VCaP (cell line): ENCODE data around the gene COL6A3.

Source experiments
- H3K27ac ChIP-seq: fragments of 450-650 bp; 2 replicates; pipeline ENCODE4 v1.5.1; 2017
- CTCF ChIP-seq: fragments of 450-650 bp; conservative IDR thresholded peaks from 2 replicates; pipeline ENCODE4 v1.5.1; 2017; ENCODE audit warnings: mild to moderate bottlenecking, moderate library complexity

The COL6A3 gene

GRCh38 chr2:237327175-237327950 is 86.6 kb downstream of the COL6A3 start:
- no peak for TF ChIP-seq CTCF
- H3K27ac ChIP-seq, result no peak overlapping the region

DNA sequence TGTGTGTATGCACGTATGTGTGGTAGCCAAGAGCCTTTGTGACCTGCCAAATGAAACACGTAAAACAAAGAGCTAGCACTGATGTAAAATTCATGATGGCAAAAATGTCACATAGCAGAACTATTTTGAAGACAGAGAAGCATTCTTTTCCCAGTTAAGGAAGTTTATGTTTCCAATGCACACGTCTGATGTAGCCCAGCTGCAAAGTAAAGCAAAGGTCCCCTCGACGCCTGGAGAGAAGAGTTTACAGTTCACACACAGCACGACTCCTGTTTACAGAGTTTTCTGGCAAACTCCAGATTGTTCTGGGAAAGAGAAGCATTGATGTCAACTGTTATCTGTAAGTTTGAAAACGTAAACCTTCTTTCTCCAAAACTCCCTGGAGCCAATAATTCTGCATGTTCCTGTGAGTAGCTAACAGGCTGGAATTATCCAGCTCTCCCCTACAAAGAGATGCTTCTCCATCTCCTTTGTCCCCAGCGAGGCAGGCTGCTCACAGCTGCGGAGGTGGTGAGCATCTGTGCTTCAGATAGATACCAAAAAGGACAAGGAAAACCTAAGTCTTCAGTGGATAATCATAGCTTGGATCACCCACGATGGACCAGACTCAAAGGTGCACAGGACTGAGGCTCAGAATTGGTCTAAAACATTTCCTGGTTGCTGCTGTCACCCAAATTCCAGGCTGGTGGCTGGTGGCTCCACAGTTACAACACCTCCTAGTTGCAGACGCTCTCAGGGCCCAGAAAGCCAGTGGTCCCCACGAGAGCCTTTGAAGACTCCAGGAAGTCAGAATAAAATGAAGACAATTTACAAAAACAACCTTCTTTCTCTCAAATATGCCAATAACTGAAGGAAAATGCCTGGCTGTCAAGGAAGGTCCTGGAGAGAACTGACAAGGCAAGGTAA is 87.4 kb downstream of the COL6A3 start:
- H3K27ac ChIP-seq, result peak overlapping the region; percentile 34; the same call in 1 of the 2 replicates
- no peak for TF ChIP-seq CTCF

DNA sequence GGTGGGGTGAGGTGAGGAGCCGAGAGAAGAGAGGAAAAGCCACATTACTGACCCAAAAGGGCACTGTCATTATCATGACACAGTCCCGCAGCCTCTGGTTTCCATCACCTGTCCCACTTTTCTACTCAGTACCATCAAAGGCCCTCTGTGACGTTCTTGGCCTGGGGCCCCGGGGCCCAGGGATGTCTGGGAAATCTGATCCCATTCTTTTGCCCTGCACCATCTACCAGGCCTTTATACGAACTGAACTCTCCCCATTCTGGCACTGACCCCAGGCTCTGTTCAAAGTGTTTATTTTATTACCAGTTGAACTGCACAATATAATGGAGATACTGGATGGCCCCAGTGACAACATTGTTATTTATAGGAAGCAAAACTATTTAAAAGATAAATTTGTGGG is 89.1 kb downstream of the COL6A3 start:
- no peak for TF ChIP-seq CTCF
- H3K27ac ChIP-seq, result peak overlapping the region; percentile 34; the same call in 1 of the 2 replicates

GRCh38 chr2:237324405-237324831 is 89.5 kb downstream of the COL6A3 start:
- TF ChIP-seq CTCF, result no peak
- H3K27ac ChIP-seq, result no peak overlapping the region; the same call in 1 of the 2 replicates

GRCh38 chr2:237323656-237324055 is 90.3 kb downstream of the COL6A3 start:
- no peak overlapping the region for H3K27ac ChIP-seq

GRCh38 chr2:237322564-237322963 is 91.4 kb downstream of the COL6A3 start:
- no peak overlapping the region for H3K27ac ChIP-seq
- peak; percentile 50 for TF ChIP-seq CTCF

More at GRCh38 chr2:237323656-237324055, 90.3 kb downstream of the COL6A3 start:
- no peak for TF ChIP-seq CTCF

GRCh38 chr2:237321746-237322145 is 92.2 kb downstream of the COL6A3 start:
- no peak overlapping the region for H3K27ac ChIP-seq
- TF ChIP-seq CTCF, result no peak
